DOHH2 (cell line): ENCODE data around the gene LENEP.

ENCODE experiments used
- H3F3A ChIP-seq: fragments of 200-600 bp; sonication (generic), shearing (Covaris generic); 2 replicates; pipeline ENCODE4 v1.6.0; 2016; ENCODE audit warnings: antibody characterized with exemption, mild to moderate bottlenecking; ENCODE audit not compliant: control insufficient read depth, insufficient read depth
- H3K27ac ChIP-seq: fragments of 200-600 bp; sonication (generic); 2 replicates; pipeline ENCODE4 v1.5.1; 2014; ENCODE audit warnings: low read depth, mild to moderate bottlenecking, low read length, moderate library complexity
- H3K27me3 ChIP-seq: fragments of 200-600 bp; sonication (generic); 2 replicates; pipeline ENCODE4 v1.6.1; 2014; ENCODE audit warnings: mild to moderate bottlenecking, low read length, mixed read lengths; ENCODE audit not compliant: control insufficient read depth
- H3K36me3 ChIP-seq: fragments of 200-600 bp; sonication (generic); 2 replicates; pipeline ENCODE4 v1.6.1; 2014; ENCODE audit warnings: mild to moderate bottlenecking, low read length, moderate library complexity, mixed read lengths; ENCODE audit not compliant: control insufficient read depth
- H3K4me1 ChIP-seq: fragments of 200-600 bp; sonication (generic); 2 replicates; pipeline ENCODE4 v1.6.1; 2014; ENCODE audit warnings: mild to moderate bottlenecking, low read length, mixed read lengths; ENCODE audit not compliant: control insufficient read depth
- H3K4me2 ChIP-seq: fragments of 200-600 bp; sonication (generic); 2 replicates; pipeline ENCODE4 v1.6.0; 2014; ENCODE audit warnings: mild to moderate bottlenecking, low read length, moderate library complexity
- H3K4me3 ChIP-seq: fragments of 200-600 bp; sonication (generic); 2 replicates; pipeline ENCODE4 v1.5.1; 2014; ENCODE audit warnings: mild to moderate bottlenecking, low read length, mixed read lengths
- H3K79me2 ChIP-seq: fragments of 200-600 bp; sonication (generic); 2 replicates; pipeline ENCODE4 v1.6.1; 2014; ENCODE audit warnings: mild to moderate bottlenecking, low read length, mixed read lengths; ENCODE audit not compliant: control insufficient read depth
- H3K9me2 ChIP-seq: fragments of 200-600 bp; sonication (generic); replicated peaks from 2 replicates; pipeline ENCODE4 v1.6.1; 2014; ENCODE audit warnings: mild to moderate bottlenecking, low read length, mixed read lengths; ENCODE audit not compliant: control insufficient read depth
- H3K9me3 ChIP-seq: fragments of 200-600 bp; sonication (generic); 2 replicates; pipeline ENCODE4 v1.6.1; 2014; ENCODE audit warnings: antibody characterized with exemption, low read length, mixed read lengths; ENCODE audit not compliant: control insufficient read depth, insufficient read depth
- H4K20me1 ChIP-seq: fragments of 200-600 bp; sonication (generic); 2 replicates; pipeline ENCODE4 v1.6.0; 2014; ENCODE audit warnings: low read depth, mild to moderate bottlenecking, antibody characterized with exemption, low read length, moderate library complexity; ENCODE audit not compliant: control insufficient read depth, insufficient read depth
- CTCF ChIP-seq: fragments of 200-600 bp; sonication (generic); IDR thresholded peaks from one replicate; pipeline ENCODE4 v1.5.1; 2014; ENCODE audit warnings: antibody characterized with exemption, mild to moderate bottlenecking, low read depth, low read length; ENCODE audit not compliant: poor library complexity, severe bottlenecking
- EZH2phosphoT487 ChIP-seq: fragments of 200-600 bp; sonication (generic); IDR thresholded peaks from 2 replicates; pipeline ENCODE4 v1.6.1; 2017; ENCODE audit warnings: borderline replicate concordance, mild to moderate bottlenecking, antibody characterized with exemption, low read length, moderate library complexity, mixed read lengths

Gene LENEP

GRCh38 chr1:155042789-155043188, 49.4 kb downstream of the LENEP start:
- Histone ChIP-seq H3K9me3 (no peaks in the 10 kb centered on the region), H4K20me1 (no peaks in the 10 kb centered on the region), H3K4me3 (no peak overlapping the region), H3K9me2 (no peaks in the 10 kb centered on the region), H3K36me3 (no peaks in the 10 kb centered on the region), H3K4me1 (peaks cover 3% of the 10 kb centered on the region), H3K27me3 (peaks cover 30% of the 10 kb centered on the region), H3K27ac (no peak overlapping the region), H3K4me2 (no peak overlapping the region), H3F3A (no peaks in the 10 kb centered on the region), H3K79me2 (no peaks in the 10 kb centered on the region)
- no peak for TF ChIP-seq CTCF
- no peak for TF ChIP-seq EZH2phosphoT487

- H3K27me3 ChIP-seq: peaks cover 25% of the 10 kb centered on the region
- no peaks in the 10 kb centered on the region for H4K20me1 ChIP-seq
- no peaks in the 10 kb centered on the region for H3K9me2 ChIP-seq
- no peaks in the 10 kb centered on the region for H3K36me3 ChIP-seq
- H3K27ac ChIP-seq: no peak overlapping the region
- H3K4me1 ChIP-seq: peaks cover 3% of the 10 kb centered on the region
- H3K4me3 ChIP-seq: no peak overlapping the region
- H3K79me2 ChIP-seq: no peaks in the 10 kb centered on the region
- TF ChIP-seq CTCF: no peak
- no peak for TF ChIP-seq EZH2phosphoT487
- no peak overlapping the region for H3K4me2 ChIP-seq
- H3F3A ChIP-seq: no peaks in the 10 kb centered on the region
- no peaks in the 10 kb centered on the region for H3K9me3 ChIP-seq
These were observed 49.9 kb downstream of the LENEP start for GRCh38 chr1:155043301-155043702.

- Histone ChIP-seq H3F3A (no peaks in the 10 kb centered on the region), H3K4me1 (peaks cover 3% of the 10 kb centered on the region), H3K79me2 (no peaks in the 10 kb centered on the region), H3K27me3 (peaks cover 20% of the 10 kb centered on the region), H3K9me3 (no peaks in the 10 kb centered on the region), H3K27ac (no peak overlapping the region), H3K4me2 (no peak overlapping the region), H3K36me3 (no peaks in the 10 kb centered on the region), H3K4me3 (no peak overlapping the region), H3K9me2 (no peaks in the 10 kb centered on the region), H4K20me1 (no peaks in the 10 kb centered on the region)
- TF ChIP-seq EZH2phosphoT487: no peak
- TF ChIP-seq CTCF: no peak
These were observed 50.4 kb downstream of the LENEP start for GRCh38 chr1:155043793-155044192.
